KG1 (cell line): ENCODE measurements around the gene ASB1.

Source experiments
- DNase-seq: peaks from one replicate; lab custom pipeline; 2025; lab: John Stamatoyannopoulos, UW

ASB1 gene

GRCh38 chr2:238444242-238444641 is 17.5 kb downstream of the ASB1 start:
- no peak for DNase-seq

- no peak for DNase-seq
Observed at GRCh38 chr2:238445409-238446190, 18.9 kb downstream of the ASB1 start.

- no peak for DNase-seq
Observed at GRCh38 chr2:238446371-238446770, 19.6 kb downstream of the ASB1 start.

GRCh38 chr2:238448031-238448955 is 21.6 kb downstream of the ASB1 start:
- DNase-seq: no peak

- DNase-seq: no peak
Observed at GRCh38 chr2:238449241-238449640, 22.5 kb downstream of the ASB1 start.

- no peak for DNase-seq
Observed at GRCh38 chr2:238449909-238450417, 23.2 kb downstream of the ASB1 start.

GRCh38 chr2:238450440-238450861 is 23.7 kb downstream of the ASB1 start:
- DNase-seq: no peak

- DNase-seq: no peak
Observed at GRCh38 chr2:238453842-238454241, 27.1 kb downstream of the ASB1 start.

- no peak for DNase-seq
Observed at GRCh38 chr2:238456449-238456848, 29.7 kb downstream of the ASB1 start.

- no peak for DNase-seq
Observed at GRCh38 chr2:238456970-238457926, 30.5 kb downstream of the ASB1 start.

GRCh38 chr2:238457927-238458324 is 31.2 kb downstream of the ASB1 start:
- DNase-seq: no peak

- no peak for DNase-seq
Observed at GRCh38 chr2:238458651-238459050, 31.9 kb downstream of the ASB1 start.

GRCh38 chr2:238459081-238459629 is 32.4 kb downstream of the ASB1 start:
- no peak for DNase-seq

- DNase-seq: no peak
Observed at GRCh38 chr2:238461051-238461450, 34.3 kb downstream of the ASB1 start.

- DNase-seq: no peak
Observed at GRCh38 chr2:238461491-238461890, 34.8 kb downstream of the ASB1 start.

- no peak for DNase-seq
Observed at GRCh38 chr2:238461916-238462315, 35.2 kb downstream of the ASB1 start.

- DNase-seq: peak; percentile 40
Observed at GRCh38 chr2:238462782-238463396, 36.2 kb downstream of the ASB1 start.

- no peak for DNase-seq
Observed at GRCh38 chr2:238464389-238464788, 37.7 kb downstream of the ASB1 start.

- no peak for DNase-seq
Observed at GRCh38 chr2:238465487-238466242, 38.9 kb downstream of the ASB1 start.

- DNase-seq: no peak
Observed at GRCh38 chr2:238466243-238466756, 39.6 kb downstream of the ASB1 start.
